Sigmoid colon (tissue), 7 donors: ENCODE measurements around the gene KSR1. TPM values are rescaled to one million over a fixed set of nuclear protein-coding genes. Genes with fewer than 3 reads are reported as not detected.
"Not testable (repeated sequence)": the region's sequence is repeated elsewhere in the genome, so short reads cannot be mapped to it uniquely, and the experiment has no call there.

Experiments
- DNase-seq: peaks from one replicate; pipeline ENCODE4 v3.0.0-alpha.2; 2019
- H3K27ac ChIP-seq, 4 donors: fragments of 200-600 bp; sonication (generic); one replicate each; pipeline ENCODE4 v1.5.1; 2016 to 2019; ENCODE audit warnings: mild to moderate bottlenecking in 1 of 4
- H3K27me3 ChIP-seq, 3 donors: fragments of 200-600 bp; sonication (generic); one replicate each; pipeline ENCODE4 v1.5.1; 2019; ENCODE audit warnings: mild to moderate bottlenecking in 1 of 3
- H3K36me3 ChIP-seq, 4 donors: fragments of 200-600 bp; sonication (generic); one replicate each; pipeline ENCODE4 v1.5.1; 2016 to 2019
- H3K4me1 ChIP-seq, 4 donors: fragments of 200-600 bp; sonication (generic); one replicate each; pipeline ENCODE4 v1.5.1; 2017 to 2019
- H3K4me3 ChIP-seq, 4 donors: fragments of 200-600 bp; sonication (generic); one replicate each; pipeline ENCODE4 v1.5.1; 2017 to 2019; ENCODE audit warnings: mild to moderate bottlenecking in 2 of 4, moderate library complexity in 1 of 4
- H3K9me3 ChIP-seq, 4 donors: fragments of 200-600 bp in 3 of 4; sonication (generic) in 3 of 4; one replicate each; pipeline versions ENCODE4 v1.5.1 to v1.6.1; 2013 to 2019
- EP300 ChIP-seq, 4 donors: sonication (generic); formaldehyde crosslinking; IDR thresholded peaks; one replicate each; pipeline ENCODE4 v1.6.1; 2017; ENCODE audit warnings: antibody characterized with exemption in 4 of 4
- POLR2A ChIP-seq, 2 donors: fragments of 450-650 bp; IDR thresholded peaks; one replicate each; pipeline ENCODE4 v1.6.1; 2016; ENCODE audit warnings: antibody characterized with exemption in 2 of 2, mild to moderate bottlenecking in 2 of 2, moderate library complexity in 2 of 2
- POLR2AphosphoS5 ChIP-seq, 4 donors: sonication (generic); formaldehyde crosslinking; IDR thresholded peaks; one replicate each; pipeline ENCODE4 v1.6.1; 2017; ENCODE audit warnings: antibody characterized with exemption in 4 of 4
- WGBS, 2 donors: extraction: QIAGEN DNeasy Blood & Tissue Kit; methylation state at CpG; one replicate each; pipeline ENCODE4 v1.1.7; 2013; 5-methylcytosine and 5-hydroxymethylcytosine counted together
- intact Hi-C: fragments of 100-400 bp; cut with DNase I; formaldehyde crosslinking; loops from one replicate; pipeline ENCODE4 v1.15.1; 2023
- polyA plus RNA-seq, 3 donors: library from polyadenylated mRNA; stranded (reverse); fragments of 200-250 nt; gene quantifications; one replicate each; pipeline ENCODE4 v1.2.3, GENCODE V29; 2013
- total RNA-seq, 4 donors: library from RNA; depleted of rRNA; stranded (reverse); fragments of >200 nt; gene quantifications; one replicate each; pipeline ENCODE4 v1.1.0, GENCODE V29; 2016
- TF ChIP-seq, protein P1 (sequence below), 4 experiments: fragments of 450-650 bp in 3 of 4; fragments of 200-600 bp in 1 of 4; IDR thresholded peaks; one replicate each; pipeline ENCODE4 v1.5.1; 2016 to 2019; ENCODE audit warnings: antibody characterized with exemption in 4 of 4, mild to moderate bottlenecking in 3 of 4, moderate library complexity in 2 of 4
- donor health status: healthy with polysubstance abuse.
- donor health status: Bipolar disorder and iron deficiency.
- donor health status: healthy.

Gene KSR1
- total and polyA plus RNA-seq, 7 donors: 4.2 to 25.8 (median 18.2) TPM

DNA sequence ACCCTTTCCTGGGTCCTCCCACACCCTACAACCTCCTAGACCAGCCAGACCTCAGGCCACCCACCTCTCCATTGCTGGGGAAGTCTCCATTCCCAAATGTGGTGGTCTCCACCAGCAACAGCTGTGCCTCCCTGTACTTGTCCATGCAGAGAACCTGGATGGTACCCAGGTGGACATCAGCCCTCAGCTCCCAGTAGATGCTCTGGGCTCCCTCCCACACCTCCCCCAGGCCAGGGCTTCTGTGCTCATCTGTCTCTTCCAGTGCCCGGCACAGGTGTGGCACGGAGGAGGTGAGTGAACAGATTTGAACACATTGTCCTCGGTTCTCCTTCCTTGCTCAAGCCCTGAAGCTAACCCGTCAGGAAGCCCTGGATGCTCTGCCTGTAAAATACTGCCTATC, 209.3 kb downstream of the KSR1 start:
- intact Hi-C loops: no loop called here
- WGBS, 2 donors: 91 to 93% methylated on average over 4 of the region's 4 CpGs
- no peak for DNase-seq
- no peaks in the 10 kb centered on the region for H3K36me3 ChIP-seq
- H3K27me3 ChIP-seq: no peaks in the 10 kb centered on the region
- no peaks in the 10 kb centered on the region for H3K9me3 ChIP-seq
- H3K4me3 ChIP-seq: no peak overlapping the region
- H3K4me1 ChIP-seq: no peaks in the 10 kb centered on the region
- TF ChIP-seq POLR2AphosphoS5 (IDR thresholded peaks at IDR 0.05) (no peak), EP300 (IDR thresholded peaks at IDR 0.05) (no peak), POLR2A (IDR thresholded peaks at IDR 0.05) (no peak)
- TF ChIP-seq, protein P1, sequence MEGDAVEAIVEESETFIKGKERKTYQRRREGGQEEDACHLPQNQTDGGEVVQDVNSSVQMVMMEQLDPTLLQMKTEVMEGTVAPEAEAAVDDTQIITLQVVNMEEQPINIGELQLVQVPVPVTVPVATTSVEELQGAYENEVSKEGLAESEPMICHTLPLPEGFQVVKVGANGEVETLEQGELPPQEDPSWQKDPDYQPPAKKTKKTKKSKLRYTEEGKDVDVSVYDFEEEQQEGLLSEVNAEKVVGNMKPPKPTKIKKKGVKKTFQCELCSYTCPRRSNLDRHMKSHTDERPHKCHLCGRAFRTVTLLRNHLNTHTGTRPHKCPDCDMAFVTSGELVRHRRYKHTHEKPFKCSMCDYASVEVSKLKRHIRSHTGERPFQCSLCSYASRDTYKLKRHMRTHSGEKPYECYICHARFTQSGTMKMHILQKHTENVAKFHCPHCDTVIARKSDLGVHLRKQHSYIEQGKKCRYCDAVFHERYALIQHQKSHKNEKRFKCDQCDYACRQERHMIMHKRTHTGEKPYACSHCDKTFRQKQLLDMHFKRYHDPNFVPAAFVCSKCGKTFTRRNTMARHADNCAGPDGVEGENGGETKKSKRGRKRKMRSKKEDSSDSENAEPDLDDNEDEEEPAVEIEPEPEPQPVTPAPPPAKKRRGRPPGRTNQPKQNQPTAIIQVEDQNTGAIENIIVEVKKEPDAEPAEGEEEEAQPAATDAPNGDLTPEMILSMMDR (IDR thresholded peaks at IDR 0.05): no peak
- no peak overlapping the region for H3K27ac ChIP-seq

DNA sequence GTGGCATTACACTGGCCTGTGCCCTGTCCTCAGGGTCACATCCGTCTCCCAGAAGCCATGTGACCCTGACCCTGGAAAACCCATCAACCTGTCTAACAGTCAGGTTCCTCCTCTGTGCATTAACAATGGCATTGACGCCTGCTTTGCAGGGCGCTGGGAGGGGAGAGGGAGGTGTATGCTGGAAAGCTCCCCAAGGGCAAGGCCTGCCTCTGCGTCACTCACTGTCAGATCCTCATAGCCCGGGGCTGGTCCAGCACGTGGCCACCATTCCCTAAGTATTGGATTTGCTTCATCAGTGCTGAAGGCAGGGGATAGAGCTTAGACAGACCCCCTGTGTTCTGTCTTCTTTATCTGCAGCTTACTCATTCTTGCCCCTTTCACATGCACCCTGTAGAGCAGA, 210.0 kb downstream of the KSR1 start:
- H3K4me1 ChIP-seq, H3K27ac ChIP-seq, DNase-seq, H3K9me3 ChIP-seq, intact Hi-C loops, H3K4me3 ChIP-seq, H3K27me3 ChIP-seq, H3K36me3 ChIP-seq: not testable (repeated sequence)
- 82 to 83% methylated on average over 6 of the region's 6 CpGs for WGBS, 2 donors

DNA sequence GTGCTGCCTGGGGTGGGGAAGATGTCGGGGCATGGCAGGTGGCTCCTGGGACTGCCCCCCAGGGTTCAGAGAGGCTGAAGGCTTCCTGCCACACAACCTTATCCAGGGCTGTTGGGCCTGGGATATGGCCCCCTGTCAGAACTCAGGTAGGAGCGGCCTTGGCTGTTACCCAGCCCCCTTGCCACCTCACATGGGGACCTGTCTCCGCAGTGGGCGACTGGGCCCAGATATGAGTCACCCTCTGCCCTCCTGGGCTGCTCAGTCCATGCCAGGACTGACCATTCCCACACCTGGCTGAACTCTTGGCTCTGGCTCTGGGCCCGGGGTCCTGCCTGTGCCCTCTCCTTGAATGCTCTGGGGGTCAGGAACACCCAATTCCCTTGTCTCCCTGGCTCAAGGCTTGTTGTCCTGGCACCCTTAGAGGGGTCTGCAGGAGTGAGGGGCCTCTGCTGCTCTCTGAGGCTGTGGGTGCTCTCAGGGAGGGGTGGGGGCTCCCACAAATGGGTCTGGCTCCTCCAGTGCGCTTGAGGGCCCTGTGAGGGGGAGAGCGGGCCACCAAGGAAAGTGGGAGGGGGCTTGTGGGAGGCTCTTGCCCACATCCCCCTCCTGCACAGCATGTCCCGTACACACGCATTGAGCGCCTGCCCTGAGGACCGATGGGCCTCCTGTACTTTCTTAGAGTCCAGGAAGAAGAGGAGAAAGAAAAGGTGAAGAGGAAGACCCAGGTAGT, 210.7 kb downstream of the KSR1 start:
- no peaks in the 10 kb centered on the region for H3K9me3 ChIP-seq
- TF ChIP-seq, protein P1 (IDR thresholded peaks at IDR 0.05): no peak
- TF ChIP-seq POLR2AphosphoS5 (IDR thresholded peaks at IDR 0.05) (no peak), EP300 (IDR thresholded peaks at IDR 0.05) (no peak), POLR2A (IDR thresholded peaks at IDR 0.05) (no peak)
- H3K27me3 ChIP-seq: no peaks in the 10 kb centered on the region
- no peaks in the 10 kb centered on the region for H3K4me1 ChIP-seq
- intact Hi-C loops: no loop called here
- DNase-seq: no peak
- no peak overlapping the region for H3K4me3 ChIP-seq
- WGBS, 2 donors: 82 to 90% methylated on average over 11 of the region's 11 CpGs
- no peaks in the 10 kb centered on the region for H3K36me3 ChIP-seq
- no peak overlapping the region for H3K27ac ChIP-seq

DNA sequence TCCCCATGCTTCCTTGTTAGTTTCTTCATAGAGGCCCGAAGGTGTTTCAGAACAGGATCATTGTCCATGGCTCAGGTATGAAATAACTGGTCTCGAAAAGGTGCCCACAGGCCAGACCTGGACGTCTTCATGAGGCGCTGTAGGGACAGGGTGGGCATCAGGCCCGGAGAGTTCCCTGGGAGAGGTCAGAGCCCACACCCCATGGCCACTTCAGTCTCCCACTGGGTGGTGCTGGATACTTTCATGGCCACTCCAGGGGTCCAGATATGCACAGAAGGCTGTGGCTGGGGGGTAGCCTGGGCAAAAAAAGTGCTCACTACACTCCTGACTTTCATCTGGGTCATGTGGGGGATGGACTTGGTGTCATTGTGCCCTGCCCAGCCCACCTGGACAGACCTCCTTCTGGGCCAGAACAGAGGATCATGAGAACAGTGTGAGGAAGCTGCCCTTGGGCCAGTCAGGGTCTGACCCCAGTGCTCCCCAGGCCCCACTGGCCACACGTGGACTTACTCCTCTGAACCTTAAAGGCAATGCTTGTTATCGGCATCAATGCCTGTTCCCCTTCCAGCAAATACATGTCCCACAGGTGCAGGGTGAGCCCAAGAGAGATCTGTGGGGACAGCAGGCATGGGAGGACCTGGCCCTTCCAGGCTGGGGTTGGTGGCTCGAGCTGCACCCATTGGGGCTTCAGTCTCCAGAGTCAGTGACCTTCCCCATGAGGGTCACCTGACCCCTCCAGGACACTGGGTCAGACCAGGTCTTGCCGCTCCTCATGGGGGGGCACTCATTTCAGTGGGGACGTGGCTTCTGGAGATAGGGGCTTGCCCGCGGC, 211.6 kb downstream of the KSR1 start:
- no peaks in the 10 kb centered on the region for H3K27me3 ChIP-seq
- no peaks in the 10 kb centered on the region for H3K4me1 ChIP-seq
- intact Hi-C loops: no loop called here
- no peak overlapping the region for H3K27ac ChIP-seq
- no peaks in the 10 kb centered on the region for H3K9me3 ChIP-seq
- TF ChIP-seq POLR2AphosphoS5 (IDR thresholded peaks at IDR 0.05) (no peak), POLR2A (IDR thresholded peaks at IDR 0.05) (no peak), EP300 (IDR thresholded peaks at IDR 0.05) (no peak)
- TF ChIP-seq, protein P1 (IDR thresholded peaks at IDR 0.05): no peak
- no peak for DNase-seq
- no peaks in the 10 kb centered on the region for H3K36me3 ChIP-seq
- no peak overlapping the region for H3K4me3 ChIP-seq
- 85 to 90% methylated on average over 12 of the region's 12 CpGs for WGBS, 2 donors

DNA sequence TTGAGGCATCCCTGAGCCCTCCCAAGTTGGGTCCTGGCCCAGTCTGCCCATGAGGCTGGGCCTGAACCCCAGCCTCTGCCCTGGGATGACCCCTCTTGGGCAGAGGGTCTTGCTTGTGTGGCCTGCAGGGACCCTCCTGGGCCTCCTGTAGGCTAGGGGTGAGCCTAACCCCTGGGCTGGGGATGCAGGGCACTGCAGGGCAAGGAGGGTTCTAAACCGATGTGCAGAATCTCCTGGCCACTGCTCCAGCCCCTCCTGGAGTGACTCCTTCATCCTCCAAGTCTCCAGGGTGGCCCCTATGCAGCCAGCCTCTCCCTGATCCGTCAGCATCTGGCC, 212.2 kb downstream of the KSR1 start:
- Histone ChIP-seq H3K27me3 (no peaks in the 10 kb centered on the region), H3K36me3 (no peaks in the 10 kb centered on the region), H3K4me1 (no peaks in the 10 kb centered on the region), H3K27ac (no peak overlapping the region), H3K9me3 (no peaks in the 10 kb centered on the region), H3K4me3 (no peak overlapping the region)
- TF ChIP-seq POLR2A (IDR thresholded peaks at IDR 0.05) (no peak), EP300 (IDR thresholded peaks at IDR 0.05) (no peak), POLR2AphosphoS5 (IDR thresholded peaks at IDR 0.05) (no peak)
- TF ChIP-seq, protein P1 (IDR thresholded peaks at IDR 0.05): no peak
- 83% methylated on average over 2 of the region's 2 CpGs for WGBS, 2 donors
- no peak for DNase-seq
- intact Hi-C loops: no loop called here
